NOMO-1 treated with dmso at 0.1 percent for 144 hours (cell line): ENCODE results near the gene CPNE1.
A peak's percentile ranks its signal among the peaks of the same experiment; 100 is the strongest.
"Not testable (repeated sequence)": the region's sequence is repeated elsewhere in the genome, so short reads cannot be mapped to it uniquely, and the experiment has no call there.

Experiments used
- DNase-seq: peaks from one replicate; lab custom pipeline; 2025; ENCODE audit not compliant: unreplicated experiment; lab: John Stamatoyannopoulos, UW

Gene CPNE1

GRCh38 chr20:35664466-35665206 is at the start of gene CPNE1, which contains the start of gene RBM12:
TSS of gene CPNE1 (minus strand) at chr20:35664900. CDS start at chr20:35632923, 31,977 bp downstream.
TSS of gene RBM12 (minus strand) at chr20:35664900. CDS start at chr20:35655322, 9,578 bp downstream.
- peak; percentile 94 for DNase-seq

DNA sequence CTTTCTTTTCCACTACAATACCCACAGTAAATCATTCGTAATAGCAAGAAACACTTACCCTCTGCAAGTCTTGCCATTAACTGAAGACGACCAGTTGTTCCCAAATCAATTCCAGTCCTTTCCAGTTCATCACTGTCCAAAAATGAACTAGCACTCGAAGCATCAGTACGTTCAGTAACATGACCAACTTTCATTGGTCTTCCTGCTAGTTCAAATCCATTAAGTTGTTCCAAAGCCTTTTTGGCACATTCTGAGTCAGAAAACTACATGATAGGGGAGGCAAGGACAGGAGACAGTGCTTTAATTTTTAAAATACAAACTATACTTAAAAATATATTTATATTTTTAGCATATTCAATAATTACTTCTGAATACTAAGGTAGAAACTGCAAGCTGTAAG is 49.4 kb upstream of the CPNE1 start:
- no peak for DNase-seq

GRCh38 chr20:35713120-35713519 is 48.4 kb upstream of the CPNE1 start:
- not testable (repeated sequence) for DNase-seq

DNA sequence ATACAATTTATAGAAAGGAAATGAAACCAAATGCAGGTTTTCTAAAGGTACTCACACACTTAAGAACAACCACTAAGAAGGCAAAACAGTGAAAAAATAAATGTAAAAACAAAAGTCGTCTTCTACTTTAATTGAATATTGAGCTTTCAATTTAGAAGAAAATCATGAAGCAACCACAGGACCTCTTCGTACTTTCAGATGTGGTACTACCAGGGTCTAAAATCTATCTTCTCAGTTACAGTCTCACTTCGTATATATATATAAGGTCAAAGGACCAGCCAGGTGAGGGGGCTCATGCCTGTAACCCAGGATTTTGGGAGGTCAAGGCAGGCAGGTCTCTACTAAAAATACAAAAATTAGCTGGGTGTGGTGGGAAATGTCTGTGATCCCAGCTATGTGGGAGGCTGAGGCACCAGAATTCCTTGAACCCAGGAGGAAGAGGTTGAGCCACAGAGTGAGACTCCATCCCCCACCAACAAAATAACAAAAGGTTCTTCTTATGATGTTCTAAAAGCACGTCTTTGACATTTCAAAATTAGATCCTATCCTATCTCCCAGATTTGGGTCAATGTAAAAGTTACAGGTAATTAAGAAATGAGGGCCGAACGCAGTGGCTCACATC is 47.0 kb upstream of the CPNE1 start:
- DNase-seq = no peak

DNA sequence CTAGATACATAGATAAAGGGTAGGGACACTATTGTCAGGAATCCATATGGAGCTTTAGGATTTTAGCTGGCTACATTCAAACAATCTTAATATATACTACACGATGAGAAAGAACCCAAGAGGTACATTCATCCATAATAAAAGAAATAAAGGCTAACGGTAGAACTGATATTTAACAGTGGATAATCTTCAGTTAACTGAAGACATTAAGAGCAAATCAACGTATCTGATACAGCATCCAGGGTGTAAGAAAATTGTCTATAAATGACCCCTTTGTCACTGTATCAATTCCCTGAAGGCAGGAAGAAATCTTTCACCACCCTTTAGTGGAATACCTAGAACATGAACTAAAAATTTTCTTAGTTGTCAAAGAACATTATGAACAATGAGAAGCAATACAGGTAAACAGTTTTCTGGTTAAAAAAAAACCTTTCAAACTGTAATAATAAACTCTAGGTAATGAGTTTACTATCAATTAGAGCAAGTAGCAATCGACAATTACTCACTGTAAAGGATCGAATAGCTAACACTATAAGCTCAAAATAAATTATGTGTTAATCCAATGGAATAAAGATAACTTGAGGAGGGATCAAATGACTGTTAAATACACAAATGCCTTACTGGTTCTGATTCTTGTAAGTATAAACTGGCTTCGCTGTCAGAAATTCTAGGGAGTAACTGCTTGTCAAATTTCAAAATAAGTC is 46.3 kb upstream of the CPNE1 start:
- no peak for DNase-seq

DNA sequence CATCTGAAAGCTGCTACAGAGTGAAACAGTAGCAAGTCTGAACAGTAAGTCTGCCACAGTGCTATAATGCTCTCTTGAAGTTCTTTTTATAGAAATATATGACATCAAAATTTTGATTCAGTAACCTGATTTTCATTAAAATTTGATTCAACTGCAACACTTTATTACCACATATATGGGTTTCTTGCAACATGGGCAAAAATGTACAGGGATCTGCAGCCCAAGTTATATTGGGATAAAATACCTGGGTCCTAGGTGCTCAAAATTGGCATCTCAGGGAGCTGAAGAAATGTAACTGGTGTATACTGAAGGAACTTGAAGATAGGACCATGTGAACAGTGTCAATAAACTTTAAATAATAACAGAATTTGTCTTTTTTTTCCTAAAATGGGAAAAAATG is 45.3 kb upstream of the CPNE1 start:
- DNase-seq = no peak

GRCh38 chr20:35709259-35709658 is 44.6 kb upstream of the CPNE1 start:
- no peak for DNase-seq

GRCh38 chr20:35708502-35708901 is 43.8 kb upstream of the CPNE1 start:
- DNase-seq = no peak

GRCh38 chr20:35706591-35707529 is 42.2 kb upstream of the CPNE1 start:
- not testable (repeated sequence) for DNase-seq

GRCh38 chr20:35705894-35706293 is 41.2 kb upstream of the CPNE1 start:
- not testable (repeated sequence) for DNase-seq

DNA sequence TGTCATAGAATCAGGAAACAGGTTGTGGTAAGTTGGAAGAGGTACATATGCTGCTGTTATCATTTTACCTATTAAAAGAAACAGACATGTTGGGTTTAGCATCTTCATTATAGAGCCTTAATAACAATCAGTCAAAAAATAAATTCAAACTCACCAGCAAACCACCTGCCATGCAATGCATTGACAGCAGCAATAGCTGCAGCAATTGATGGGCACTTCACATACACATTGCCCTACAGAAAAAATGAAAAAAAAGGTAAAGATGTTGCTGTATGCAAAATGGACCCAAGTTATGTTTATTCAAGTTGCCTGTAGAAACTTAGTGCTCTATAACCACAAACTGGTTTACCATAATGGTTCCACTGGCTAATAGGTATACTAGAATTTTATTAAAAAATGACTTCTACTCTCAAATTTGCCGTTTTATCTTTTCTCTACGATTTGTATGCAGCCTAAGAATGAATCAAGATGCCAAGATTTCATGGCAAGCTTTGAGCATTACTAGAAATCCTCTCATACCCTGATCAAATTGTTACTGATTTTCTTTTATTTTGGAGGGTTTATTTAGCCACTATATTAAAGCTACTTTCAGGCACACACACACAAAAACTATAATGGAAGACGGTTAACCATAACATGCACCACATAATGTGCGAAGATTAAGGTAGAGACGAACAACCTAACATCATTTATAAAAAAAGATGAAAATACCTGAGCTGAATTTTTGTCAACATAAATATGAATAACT is 40.0 kb upstream of the CPNE1 start:
- no peak for DNase-seq

- no peak for DNase-seq
These were observed 38.4 kb upstream of the CPNE1 start for GRCh38 chr20:35702824-35703695.

DNA sequence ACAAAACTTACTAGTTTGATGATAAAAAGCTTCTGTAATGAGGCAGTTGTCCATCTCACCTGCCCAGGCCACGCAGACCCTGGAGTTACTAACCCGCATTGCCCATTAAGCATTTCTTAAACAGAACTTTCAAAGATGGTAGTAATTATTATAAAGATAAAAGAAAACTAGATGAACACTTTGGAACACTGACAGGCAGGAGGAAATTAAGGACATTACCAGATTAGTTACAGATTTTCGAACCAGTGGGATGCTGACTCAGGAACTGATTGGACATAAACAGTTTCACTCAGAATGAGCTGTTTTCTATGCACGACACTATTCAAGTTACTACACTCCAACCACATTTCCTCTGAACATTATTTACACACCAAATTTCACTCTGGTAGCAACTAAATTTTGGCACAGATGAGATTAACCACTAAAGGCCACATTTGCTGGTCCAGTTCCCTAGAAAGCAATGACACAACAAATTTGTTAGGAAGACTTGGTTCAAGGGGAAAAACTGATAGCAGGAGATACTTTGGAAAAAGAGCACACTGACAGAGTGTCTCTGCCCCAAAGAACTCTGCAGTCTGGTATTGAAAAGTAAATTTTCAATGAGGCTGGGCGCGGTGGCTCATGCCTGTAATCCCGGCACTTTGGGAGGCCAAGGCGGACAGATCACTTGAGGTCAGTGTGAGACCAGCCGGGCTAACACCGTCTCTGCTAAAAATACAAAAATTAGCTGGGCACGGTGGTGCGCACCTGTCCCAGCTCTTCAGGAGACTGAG is 37.5 kb upstream of the CPNE1 start:
- no peak for DNase-seq

GRCh38 chr20:35700625-35701148 is 36.0 kb upstream of the CPNE1 start:
- DNase-seq = no peak

GRCh38 chr20:35699957-35700624 is 35.4 kb upstream of the CPNE1 start:
- no peak for DNase-seq

DNA sequence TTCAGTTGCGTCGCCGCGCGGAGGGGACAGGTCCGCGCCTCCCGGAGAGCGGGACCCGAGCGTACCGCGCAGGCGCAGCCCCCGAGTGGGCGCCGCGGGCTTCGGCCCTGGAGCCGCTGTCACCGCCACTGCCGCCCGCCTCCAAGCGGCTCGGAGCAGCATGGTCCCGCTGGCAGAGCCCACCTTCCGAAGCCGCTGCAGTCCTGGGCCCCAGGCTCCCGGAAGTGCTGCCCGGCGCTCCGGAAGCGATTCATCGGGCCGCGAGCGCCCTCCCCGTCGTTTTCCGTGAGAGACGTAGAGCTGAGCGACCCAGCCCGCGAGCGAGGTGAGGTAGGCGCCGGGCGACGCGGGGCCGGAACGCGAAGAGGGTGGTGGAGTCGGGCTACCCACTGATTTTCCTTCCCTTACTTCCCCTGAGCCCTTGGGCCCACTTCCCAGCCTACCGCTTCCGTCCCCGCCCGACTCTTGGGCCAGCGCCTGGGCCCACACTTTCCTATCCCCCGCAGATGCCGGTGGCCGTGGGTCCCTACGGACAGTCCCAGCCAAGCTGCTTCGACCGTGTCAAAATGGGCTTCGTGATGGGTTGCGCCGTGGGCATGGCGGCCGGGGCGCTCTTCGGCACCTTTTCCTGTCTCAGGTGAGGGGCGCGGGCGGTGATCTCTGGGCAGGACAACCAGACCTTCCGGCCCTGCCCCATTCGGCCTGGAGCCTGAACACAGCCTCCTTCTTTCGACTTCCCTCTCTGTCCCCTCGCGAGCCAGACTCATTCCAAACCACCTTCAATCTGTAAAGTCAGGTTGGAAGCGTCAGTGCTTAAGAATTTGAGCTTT is 34.6 kb upstream of the CPNE1 start, which contains the start of the genes NFS1 and ROMO1:
TSS of gene NFS1 (minus strand) at position 226 of the 830 bp plus-strand sequence. CDS start at position 162, 64 bp downstream.
TSS of gene ROMO1 (plus strand) at position 279 of the 830 bp plus-strand sequence. CDS start at position 507, 228 bp downstream.
- peak; percentile 75 for DNase-seq
